ENCODE results near the gene RCOR1. TPM values are rescaled to one million over a fixed set of nuclear protein-coding genes. Genes with fewer than 3 reads are reported as not detected.

RCOR1 gene
- total and polyA plus RNA-seq, 2 of the 8 experiments (the other 6 are each of a cell fraction or from before 2014, with no cell fraction given), result 12.3 to 26.3 TPM

DNA sequence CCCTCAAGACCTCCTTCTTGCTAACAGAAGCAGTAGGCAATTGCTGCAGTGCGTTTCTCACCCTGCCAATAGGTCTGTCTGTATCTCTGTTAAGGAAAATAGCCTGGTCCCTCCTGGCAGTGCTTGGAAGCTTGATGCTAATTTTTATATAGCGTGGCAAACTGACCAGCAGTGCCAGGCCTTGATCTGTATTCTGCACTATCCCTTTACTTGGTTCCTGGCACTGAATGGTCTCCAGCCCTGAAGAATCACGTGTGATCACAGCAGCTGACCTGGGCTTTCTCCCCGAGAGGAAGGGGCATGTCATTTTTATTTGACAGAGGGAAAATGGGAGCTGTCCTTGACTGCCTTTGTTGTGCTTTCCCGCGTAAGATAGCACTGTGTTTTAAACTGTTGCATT lies 136.1 kb downstream of the RCOR1 start:
- Histone ChIP-seq H4K5ac (ENCODE audit: insufficient read length, low read depth, low read length) (no peak overlapping the region), H2BK20ac (ENCODE audit: low read length) (no peak overlapping the region), H3K4me2 (ENCODE audit: insufficient read depth in 1 of 2, low read depth in 2 of 2, low read length in 2 of 2) (no peak overlapping the region), H3K4me3 (ENCODE audit: extremely low read depth in 1 of 4, insufficient read depth in 2 of 4, low read depth in 3 of 4, low read length in 4 of 4) (no peak overlapping the region), H3K4ac (replicated peaks; ENCODE audit: insufficient read length, low read depth, low read length) (no peak overlapping the region), H3K9ac (replicated peaks in 1 of 4; ENCODE audit: extremely low read depth in 1 of 4, low read depth in 3 of 4, low read length in 3 of 4) (no peak overlapping the region; a peak in 1 of 7 replicates), H4K8ac (ENCODE audit: extremely low read depth, insufficient read depth, low read length) (no peak overlapping the region), H3K27me3 (replicated peaks in 1 of 4; ENCODE audit: control insufficient read depth in 3 of 4, extremely low read depth in 1 of 4, insufficient read depth in 3 of 4, low read length in 3 of 4) (no peaks in the 10 kb centered on the region), H2BK15ac (ENCODE audit: low read length) (no peak overlapping the region), H3K4me1 (replicated peaks in 1 of 4; ENCODE audit: control insufficient read depth in 3 of 4, insufficient read depth in 4 of 4, low read length in 3 of 4) (peaks cover 0 to 4% (median 0%) of the 10 kb centered on the region in 4 experiments; a peak in 2 of 7 replicates), H4K91ac (replicated peaks; ENCODE audit: insufficient read length, low read length) (no peak overlapping the region), H3K79me2 (ENCODE audit: control insufficient read depth in 1 of 2, insufficient read depth in 2 of 2, low read length in 2 of 2) (no peaks in the 10 kb centered on the region), H3K18ac (ENCODE audit: extremely low read depth, low read length) (no peak overlapping the region), H2AK5ac (ENCODE audit: low read depth, low read length) (no peak overlapping the region; the same call in 1 of the 2 replicates), H3K27ac (ENCODE audit: low read depth, low read length) (no peak overlapping the region), H3K23ac (ENCODE audit: insufficient read length) (no peak overlapping the region), H3K14ac (ENCODE audit: insufficient read length) (no peak overlapping the region), H2AFZ (ENCODE audit: low read length) (no peak overlapping the region), H2BK5ac (ENCODE audit: low read depth, low read length) (peak overlapping the region; percentile 3; the same call in 1 of the 2 replicates), H4K20me1 (replicated peaks in 1 of 2; ENCODE audit: control insufficient read depth in 1 of 2, insufficient read depth in 2 of 2, low read length in 2 of 2) (no peaks in the 10 kb centered on the region), H3K56ac (replicated peaks; ENCODE audit: insufficient read length, low read depth, low read length) (no peak overlapping the region), H3K23me2 (ENCODE audit: low read depth, low read length) (no peaks in the 10 kb centered on the region), H3K9me3 (ENCODE audit: insufficient read depth in 2 of 2, low read depth in 1 of 2, low read length in 1 of 2) (no peaks in the 10 kb centered on the region), H3K79me1 (ENCODE audit: low read depth, low read length) (no peaks in the 10 kb centered on the region; the same call in 1 of the 2 replicates), H3K36me3 (ENCODE audit: control insufficient read depth in 2 of 4, insufficient read depth in 4 of 4, low read length in 3 of 4) (peaks cover 3 to 47% (median 16%) of the 10 kb centered on the region in 4 experiments; a peak in 5 of 8 replicates), H2BK120ac (replicated peaks; ENCODE audit: low read depth, low read length) (no peak overlapping the region), H2BK12ac (ENCODE audit: low read depth, low read length) (no peak overlapping the region)
- POLR2A ChIA-PET (ENCODE audit: partially characterized antibody), result interaction anchor here (1.2 to 1.5 kb wide), 3 partner anchors 13 to 31 kb away, joined by 3 to 4 read pairs (median 3); no protein-coding TSS in a partner anchor
- WGBS, 2 experiments (ENCODE audit: extremely low coverage in 1 of 2, insufficient coverage in 1 of 2, insufficient read length in 1 of 2, insufficient replicate concordance in 2 of 2, low coverage in 1 of 2, low lambda C conversion rate in 2 of 2, missing lambda C conversion rate in 1 of 2), result 88% methylated on average over 6 of the region's 6 CpGs; no CpG with 5 or more reads in 1 of the 2 experiments
- no peak for FAIRE-seq
- DNase-seq (ENCODE audit: low read depth in 1 of 2, low spot score in 2 of 2), result no peak
- TF ChIP-seq POLR2AphosphoS5 (IDR thresholded peaks at IDR 0.05; ENCODE audit: low read depth, low read length), result 0 out of 2 replicates have a peak, but pooled peaks have one; percentile 25
- no peak for TF ChIP-seq SRF (IDR thresholded peaks at IDR 0.05; ENCODE audit: low read depth, low read length)
- CTCF ChIA-PET (ENCODE audit: partially characterized antibody), result interaction anchor here (0.5 to 1.7 kb wide), 4 partner anchors 11 to 403 kb away, joined by 3 to 5 read pairs (median 4); no protein-coding TSS in a partner anchor
